ENCODE results near the gene AIP. TPM values are rescaled to one million over a fixed set of nuclear protein-coding genes. Genes with fewer than 3 reads are reported as not detected.
A peak's percentile ranks its signal among the peaks of the same experiment; 100 is the strongest.

AIP gene
- total RNA-seq, 1 donor from 2014 or later, result 47.6 TPM

GRCh38 chr11:67497656-67498291, 14.9 kb downstream of the AIP start:
- TF ChIP-seq CTCF (conservative IDR thresholded peaks at IDR 0.05), result no peak
- no peak overlapping the region for H3K27ac Mint-ChIP-seq
- H3K27me3 Mint-ChIP-seq, result peaks cover 1% of the 10 kb centered on the region
- H3K4me3 Mint-ChIP-seq, result no peak overlapping the region
- DNase-seq (ENCODE audit: extremely low spot score, unreplicated experiment), result no peak
- no peaks in the 10 kb centered on the region for H3K9me3 Mint-ChIP-seq
- peaks cover 8% of the 10 kb centered on the region for H3K36me3 Mint-ChIP-seq
- H3K4me1 Mint-ChIP-seq (ENCODE audit: unreplicated experiment), result peaks cover 1% of the 10 kb centered on the region

- no peak overlapping the region for H3K27ac Mint-ChIP-seq
- no peak for TF ChIP-seq CTCF (conservative IDR thresholded peaks at IDR 0.05)
- H3K27me3 Mint-ChIP-seq, result peaks cover 5% of the 10 kb centered on the region
- H3K4me3 Mint-ChIP-seq, result no peak overlapping the region
- peaks cover 5% of the 10 kb centered on the region for H3K4me1 Mint-ChIP-seq (ENCODE audit: unreplicated experiment)
- H3K36me3 Mint-ChIP-seq, result peaks cover 8% of the 10 kb centered on the region
- DNase-seq (ENCODE audit: extremely low spot score, unreplicated experiment), result no peak
- H3K9me3 Mint-ChIP-seq, result no peaks in the 10 kb centered on the region
Measured at GRCh38 chr11:67498544-67498972, 15.7 kb downstream of the AIP start.

- Mint-ChIP-seq H3K27me3 (peaks cover 5% of the 10 kb centered on the region), H3K27ac (no peak overlapping the region), H3K36me3 (peaks cover 8% of the 10 kb centered on the region), H3K4me3 (no peak overlapping the region), H3K4me1 (ENCODE audit: unreplicated experiment) (peaks cover 5% of the 10 kb centered on the region), H3K9me3 (no peaks in the 10 kb centered on the region)
- TF ChIP-seq CTCF (conservative IDR thresholded peaks at IDR 0.05), result no peak
- DNase-seq (ENCODE audit: extremely low spot score, unreplicated experiment), result no peak
Measured at GRCh38 chr11:67499808-67500483, 17.1 kb downstream of the AIP start.

GRCh38 chr11:67500484-67500821, 17.6 kb downstream of the AIP start:
- no peak for TF ChIP-seq CTCF (conservative IDR thresholded peaks at IDR 0.05)
- Mint-ChIP-seq H3K36me3 (peaks cover 8% of the 10 kb centered on the region), H3K4me3 (no peak overlapping the region), H3K27ac (peak overlapping the region; percentile 14), H3K27me3 (peaks cover 5% of the 10 kb centered on the region), H3K4me1 (ENCODE audit: unreplicated experiment) (peaks cover 6% of the 10 kb centered on the region), H3K9me3 (no peaks in the 10 kb centered on the region)
- DNase-seq (ENCODE audit: extremely low spot score, unreplicated experiment), result no peak

GRCh38 chr11:67500831-67501715, 18.2 kb downstream of the AIP start:
- DNase-seq (ENCODE audit: extremely low spot score, unreplicated experiment), result no peak
- H3K4me1 Mint-ChIP-seq (ENCODE audit: unreplicated experiment), result peaks cover 10% of the 10 kb centered on the region
- H3K27ac Mint-ChIP-seq, result peak overlapping the region; percentile 14
- H3K27me3 Mint-ChIP-seq, result peaks cover 5% of the 10 kb centered on the region
- H3K9me3 Mint-ChIP-seq, result no peaks in the 10 kb centered on the region
- H3K36me3 Mint-ChIP-seq, result peaks cover 8% of the 10 kb centered on the region
- H3K4me3 Mint-ChIP-seq, result no peak overlapping the region
- TF ChIP-seq CTCF (conservative IDR thresholded peaks at IDR 0.05), result no peak
